GM12872 (cell line): ENCODE results near the gene CDCP1.

ENCODE experiments used
- TF ChIP-seq, protein P1 (sequence below): IDR thresholded peaks from 3 replicates; pipeline ENCODE4 v1.5.1; 2011; ENCODE audit warnings: low read depth, mild to moderate bottlenecking, low read length, moderate library complexity; ENCODE audit not compliant: insufficient read depth

CDCP1 gene

DNA sequence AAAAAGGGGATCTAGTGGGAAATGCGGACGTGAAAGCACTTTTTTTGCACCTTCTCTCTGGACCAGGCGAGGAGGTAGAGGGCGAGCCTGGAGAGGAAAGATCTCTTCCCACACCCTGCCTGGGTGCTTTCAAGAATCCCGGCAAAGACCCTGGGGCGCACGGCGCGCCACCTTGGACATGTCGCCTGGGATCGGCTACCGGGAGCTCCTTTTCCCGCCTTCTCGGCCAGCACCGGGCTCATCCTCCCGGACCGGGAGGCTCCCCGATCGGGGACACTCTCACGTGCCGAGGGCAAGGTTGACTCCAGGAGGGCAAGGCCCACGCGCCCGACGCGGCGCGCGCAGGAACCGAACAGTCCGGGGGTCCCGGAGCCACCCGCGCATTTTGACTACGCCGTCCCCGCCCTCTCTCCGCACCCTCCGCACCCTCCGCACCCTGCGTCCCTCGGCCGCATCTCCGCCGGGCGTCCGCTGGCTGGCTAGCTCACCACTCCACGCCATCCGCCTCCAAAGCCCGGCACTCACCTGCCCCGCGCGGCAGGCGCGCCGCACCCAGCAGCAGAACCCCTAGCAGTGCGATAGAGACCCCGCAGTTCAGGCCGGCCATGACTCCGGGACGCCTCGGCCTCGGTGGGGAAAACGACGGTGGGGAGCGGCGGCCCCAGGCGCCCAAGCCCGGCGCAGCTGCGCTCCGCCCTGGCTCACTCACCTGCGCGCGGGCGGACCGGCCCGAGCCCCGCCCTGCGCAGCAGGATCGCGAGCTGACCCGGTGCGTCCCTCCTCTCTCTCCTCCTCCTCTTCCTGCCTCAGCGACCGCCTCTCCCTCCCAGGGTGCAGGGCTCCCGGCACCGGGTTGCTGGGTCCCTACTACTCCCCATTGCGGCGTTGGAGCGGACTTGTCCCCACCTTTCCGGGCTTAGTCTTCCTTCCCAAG, at the start of gene CDCP1:
TSS of gene CDCP1 (minus strand) at position 698 of the 934 bp plus-strand sequence. CDS start at position 607, 91 bp downstream.
- TF ChIP-seq, protein P1, sequence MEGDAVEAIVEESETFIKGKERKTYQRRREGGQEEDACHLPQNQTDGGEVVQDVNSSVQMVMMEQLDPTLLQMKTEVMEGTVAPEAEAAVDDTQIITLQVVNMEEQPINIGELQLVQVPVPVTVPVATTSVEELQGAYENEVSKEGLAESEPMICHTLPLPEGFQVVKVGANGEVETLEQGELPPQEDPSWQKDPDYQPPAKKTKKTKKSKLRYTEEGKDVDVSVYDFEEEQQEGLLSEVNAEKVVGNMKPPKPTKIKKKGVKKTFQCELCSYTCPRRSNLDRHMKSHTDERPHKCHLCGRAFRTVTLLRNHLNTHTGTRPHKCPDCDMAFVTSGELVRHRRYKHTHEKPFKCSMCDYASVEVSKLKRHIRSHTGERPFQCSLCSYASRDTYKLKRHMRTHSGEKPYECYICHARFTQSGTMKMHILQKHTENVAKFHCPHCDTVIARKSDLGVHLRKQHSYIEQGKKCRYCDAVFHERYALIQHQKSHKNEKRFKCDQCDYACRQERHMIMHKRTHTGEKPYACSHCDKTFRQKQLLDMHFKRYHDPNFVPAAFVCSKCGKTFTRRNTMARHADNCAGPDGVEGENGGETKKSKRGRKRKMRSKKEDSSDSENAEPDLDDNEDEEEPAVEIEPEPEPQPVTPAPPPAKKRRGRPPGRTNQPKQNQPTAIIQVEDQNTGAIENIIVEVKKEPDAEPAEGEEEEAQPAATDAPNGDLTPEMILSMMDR: no peak

DNA sequence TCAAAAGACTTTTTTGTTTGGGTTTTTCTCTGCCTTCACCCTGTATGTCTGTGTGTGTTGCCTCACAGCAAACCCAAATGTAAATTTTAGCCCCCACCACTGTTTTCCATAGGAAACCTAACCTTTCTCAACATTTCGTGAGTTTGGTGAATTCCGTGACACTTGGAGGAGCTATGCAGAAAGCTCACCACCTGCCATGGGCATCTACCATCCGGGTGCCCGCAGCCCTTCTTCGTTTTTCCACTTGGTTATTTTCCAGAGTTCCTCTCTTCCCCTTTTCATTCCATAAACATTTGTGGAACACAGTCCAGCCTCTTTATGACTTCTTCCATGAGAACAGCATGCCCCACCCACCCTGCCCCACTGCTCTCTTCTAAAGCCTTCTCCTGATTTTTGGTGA, 48.6 kb upstream of the CDCP1 start:
- TF ChIP-seq, protein P1: no peak

DNA sequence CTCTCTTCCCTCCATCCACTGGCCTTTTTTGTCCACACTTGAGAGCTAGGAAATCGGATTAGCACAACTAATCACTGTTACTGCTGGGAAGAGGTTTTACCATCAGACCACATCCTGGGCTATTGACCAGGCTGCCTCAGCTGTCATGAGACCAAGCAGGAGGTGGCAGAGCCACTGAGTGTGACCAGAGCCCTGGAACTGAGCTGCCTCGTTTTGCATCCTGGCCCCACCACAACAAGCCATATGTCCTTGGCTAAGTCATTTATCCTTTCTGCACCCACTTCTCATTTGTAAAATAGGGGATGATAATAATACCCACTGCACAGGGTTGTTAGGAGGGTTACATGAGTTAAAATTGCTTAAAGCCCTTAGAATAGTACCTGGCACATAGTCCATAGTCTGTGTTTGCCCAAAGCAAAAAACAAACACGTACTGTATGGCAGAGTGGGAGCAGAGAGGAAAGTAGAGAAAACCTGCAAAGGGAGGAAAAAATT, 45.8 kb upstream of the CDCP1 start:
- TF ChIP-seq, protein P1: no peak

- TF ChIP-seq, protein P1: no peak
Observed at GRCh38 chr3:45191424-45191823, 45.2 kb upstream of the CDCP1 start.

GRCh38 chr3:45188719-45189659, 42.8 kb upstream of the CDCP1 start:
- TF ChIP-seq, protein P1: no peak

GRCh38 chr3:45187694-45188141, 41.5 kb upstream of the CDCP1 start:
- TF ChIP-seq, protein P1: no peak

DNA sequence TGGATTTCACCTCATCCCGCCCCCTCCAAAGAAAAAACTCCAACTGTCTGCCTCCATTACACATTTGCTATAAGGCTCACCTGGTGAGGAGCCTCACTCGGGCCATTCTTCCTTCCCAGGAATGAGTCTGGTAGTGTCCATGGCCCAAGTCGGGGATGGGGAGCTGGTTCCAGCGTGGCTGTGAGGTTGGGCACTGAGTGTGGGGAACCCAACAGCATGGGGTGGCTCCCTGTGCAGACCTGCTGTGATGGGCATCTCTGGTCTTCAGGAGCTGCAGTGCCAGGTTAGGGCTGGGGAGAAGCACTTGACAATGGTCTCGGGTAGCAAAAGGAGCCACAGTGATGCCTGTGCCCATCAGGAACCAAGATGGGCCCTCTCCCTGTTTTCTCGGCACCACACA, 40.7 kb upstream of the CDCP1 start:
- TF ChIP-seq, protein P1: no peak
